Measurements from ENCODE around the gene SHCBP1L.

Gene SHCBP1L

GRCh38 chr1:182889997-182890396 is 63.0 kb downstream of the SHCBP1L start:
- DNase-seq (ENCODE audit: low spot score), result no peak

GRCh38 chr1:182888736-182889531 is 64.0 kb downstream of the SHCBP1L start:
- no peak for DNase-seq (ENCODE audit: low spot score)

- DNase-seq (ENCODE audit: low spot score), result no peak
Measured at GRCh38 chr1:182886985-182887384, 66.0 kb downstream of the SHCBP1L start.

GRCh38 chr1:182885591-182885990 is 67.4 kb downstream of the SHCBP1L start:
- no peak for DNase-seq (ENCODE audit: low spot score)

GRCh38 chr1:182884872-182885271 is 68.1 kb downstream of the SHCBP1L start:
- no peak for DNase-seq (ENCODE audit: low spot score)

- DNase-seq (ENCODE audit: low spot score), result no peak
Measured at GRCh38 chr1:182877842-182878241, 75.1 kb downstream of the SHCBP1L start.

- DNase-seq (ENCODE audit: low spot score), result no peak
Measured at GRCh38 chr1:182877331-182877730, 75.6 kb downstream of the SHCBP1L start.

GRCh38 chr1:182875889-182876288 is 77.1 kb downstream of the SHCBP1L start:
- no peak for DNase-seq (ENCODE audit: low spot score)

GRCh38 chr1:182872881-182873280 is 80.1 kb downstream of the SHCBP1L start:
- no peak for DNase-seq (ENCODE audit: low spot score)

- no peak for DNase-seq (ENCODE audit: low spot score)
Measured at GRCh38 chr1:182869241-182869666, 83.7 kb downstream of the SHCBP1L start.

- no peak for DNase-seq (ENCODE audit: low spot score)
Measured at GRCh38 chr1:182867861-182868260, 85.1 kb downstream of the SHCBP1L start.

- DNase-seq (ENCODE audit: low spot score), result no peak
Measured at GRCh38 chr1:182863940-182864339, 89.0 kb downstream of the SHCBP1L start.

GRCh38 chr1:182862827-182863226 is 90.1 kb downstream of the SHCBP1L start:
- DNase-seq (ENCODE audit: low spot score), result no peak

- DNase-seq (ENCODE audit: low spot score), result no peak
Measured at GRCh38 chr1:182861994-182862393, 91.0 kb downstream of the SHCBP1L start.

- no peak for DNase-seq (ENCODE audit: low spot score)
Measured at GRCh38 chr1:182860658-182861057, 92.3 kb downstream of the SHCBP1L start.

- no peak for DNase-seq (ENCODE audit: low spot score)
Measured at GRCh38 chr1:182857212-182857611, 95.8 kb downstream of the SHCBP1L start.

- DNase-seq (ENCODE audit: low spot score), result no peak
Measured at GRCh38 chr1:182855911-182856310, 97.1 kb downstream of the SHCBP1L start.

GRCh38 chr1:182851825-182852224 is 101.1 kb downstream of the SHCBP1L start:
- DNase-seq (ENCODE audit: low spot score), result no peak

- DNase-seq (ENCODE audit: low spot score), result no peak
Measured at GRCh38 chr1:182850319-182850718, 102.6 kb downstream of the SHCBP1L start.

All from GM03348 (cell line).